HG03571 (cell line): Measurements from ENCODE around the gene OR13J1.
"Not testable (repeated sequence)": the region's sequence is repeated elsewhere in the genome, so short reads cannot be mapped to it uniquely, and the experiment has no call there.

Experiments used
- ATAC-seq: cut with Tn5 transposase; IDR thresholded peaks from one replicate; pipeline ENCODE4 v1.9.1; 2021; ENCODE audit not compliant: unreplicated experiment

OR13J1 gene, protein sequence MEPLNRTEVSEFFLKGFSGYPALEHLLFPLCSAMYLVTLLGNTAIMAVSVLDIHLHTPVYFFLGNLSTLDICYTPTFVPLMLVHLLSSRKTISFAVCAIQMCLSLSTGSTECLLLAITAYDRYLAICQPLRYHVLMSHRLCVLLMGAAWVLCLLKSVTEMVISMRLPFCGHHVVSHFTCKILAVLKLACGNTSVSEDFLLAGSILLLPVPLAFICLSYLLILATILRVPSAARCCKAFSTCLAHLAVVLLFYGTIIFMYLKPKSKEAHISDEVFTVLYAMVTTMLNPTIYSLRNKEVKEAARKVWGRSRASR

DNA sequence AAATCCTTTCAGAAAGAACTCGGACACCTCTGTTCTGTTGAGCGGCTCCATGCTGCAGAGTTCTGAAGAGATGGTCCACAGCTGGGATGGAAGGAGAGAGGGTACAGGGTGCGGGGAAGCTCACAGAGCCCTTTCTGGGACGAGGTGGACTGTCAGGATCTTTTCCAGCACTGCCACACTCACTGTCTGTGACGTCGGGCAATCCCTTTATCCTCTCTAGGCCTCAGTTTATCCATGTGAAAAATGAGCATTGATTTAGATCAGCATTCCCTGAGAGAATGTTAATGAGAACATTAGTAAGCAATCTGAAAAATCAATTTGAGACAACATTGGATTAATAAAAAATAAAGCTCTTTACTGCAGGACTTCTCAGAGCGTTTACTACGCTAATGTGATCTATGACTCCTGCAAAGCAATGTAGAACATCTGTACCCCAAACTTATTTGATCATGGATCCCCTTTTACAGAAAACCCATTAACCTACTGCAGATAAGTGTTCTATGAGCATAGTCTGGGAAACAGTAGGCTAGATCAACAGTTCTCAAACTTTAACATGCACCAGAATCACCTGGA is at the start of gene OR13J1:
TSS of gene OR13J1 (minus strand) at position 51 of the 573 bp plus-strand sequence. CDS start at position 51, 0 bp downstream.
- no peak for ATAC-seq

DNA sequence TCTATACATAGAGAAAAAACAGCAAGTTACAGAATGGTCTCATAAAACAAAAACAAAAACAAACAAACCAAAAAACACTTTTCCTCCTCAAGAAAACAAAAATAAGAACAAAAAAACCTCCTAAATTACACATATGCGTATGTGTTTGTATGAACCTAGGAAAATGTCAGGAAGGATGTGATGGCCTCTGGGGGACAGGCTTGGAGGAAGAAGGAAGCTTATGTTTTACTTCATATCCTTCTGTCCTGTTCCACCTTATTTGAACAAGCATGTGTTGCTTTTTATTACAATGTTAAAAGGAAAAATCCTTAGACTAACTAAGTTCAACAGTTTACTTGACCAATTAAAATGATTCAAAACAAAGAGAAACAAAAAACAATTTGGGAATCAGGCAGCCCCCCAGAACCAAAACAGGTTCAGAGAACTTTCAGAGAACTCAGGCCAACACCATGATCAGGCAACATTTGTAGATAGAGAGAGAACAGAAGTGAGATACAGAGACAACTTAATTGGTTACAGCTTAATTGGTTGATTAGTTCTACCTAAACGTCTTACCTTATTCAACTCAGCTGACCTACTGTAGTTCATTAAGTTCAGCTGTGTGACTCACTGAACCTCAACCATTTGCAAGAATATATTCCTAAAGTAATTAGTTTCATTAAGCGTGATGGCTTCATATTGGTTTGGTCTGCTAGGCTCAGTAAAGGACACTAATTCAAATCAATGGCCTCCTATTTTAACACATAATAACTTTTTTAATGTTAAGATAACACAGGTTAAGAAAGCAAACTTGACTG is 49.2 kb upstream of the OR13J1 start:
- ATAC-seq, result no peak

DNA sequence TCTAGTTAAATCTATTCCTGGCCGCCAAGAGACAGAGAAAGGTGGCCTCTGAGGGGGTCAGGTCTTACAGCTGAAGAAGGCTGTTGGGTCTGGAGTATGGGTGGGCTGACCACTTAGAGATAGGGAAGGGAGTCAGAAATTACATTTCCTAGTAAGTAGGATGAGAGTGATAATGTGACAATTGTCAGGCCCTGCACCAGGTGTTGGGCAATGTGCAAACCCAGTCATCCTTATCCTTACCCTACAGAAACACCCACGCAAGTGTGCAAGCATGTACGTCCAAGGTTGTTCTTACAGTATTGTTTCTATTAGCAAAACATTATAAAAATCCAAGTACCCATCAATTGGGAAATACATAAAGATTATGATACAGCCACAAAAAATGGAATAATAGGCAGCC is 48.6 kb upstream of the OR13J1 start:
- no peak for ATAC-seq

DNA sequence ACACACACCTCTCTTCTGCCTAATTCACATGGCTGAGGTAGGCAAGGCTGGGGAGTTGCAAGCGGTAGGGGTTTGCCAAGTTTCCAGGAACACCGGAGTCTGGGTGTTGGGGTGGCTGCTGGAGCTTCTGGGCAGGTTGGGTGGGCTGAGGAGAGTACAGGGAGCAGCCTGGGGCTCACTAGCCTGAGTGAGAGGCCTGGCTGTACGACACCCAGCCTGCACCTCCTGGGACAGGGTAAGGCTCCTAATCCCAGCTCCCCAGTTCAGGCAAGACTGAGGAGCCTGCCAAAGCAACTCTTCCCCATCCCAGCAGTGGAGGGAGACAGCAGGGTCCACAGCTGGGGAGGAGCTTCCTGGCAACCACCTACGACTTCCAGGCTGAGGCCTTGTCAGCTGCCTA is 47.1 kb upstream of the OR13J1 start:
- no peak for ATAC-seq

DNA sequence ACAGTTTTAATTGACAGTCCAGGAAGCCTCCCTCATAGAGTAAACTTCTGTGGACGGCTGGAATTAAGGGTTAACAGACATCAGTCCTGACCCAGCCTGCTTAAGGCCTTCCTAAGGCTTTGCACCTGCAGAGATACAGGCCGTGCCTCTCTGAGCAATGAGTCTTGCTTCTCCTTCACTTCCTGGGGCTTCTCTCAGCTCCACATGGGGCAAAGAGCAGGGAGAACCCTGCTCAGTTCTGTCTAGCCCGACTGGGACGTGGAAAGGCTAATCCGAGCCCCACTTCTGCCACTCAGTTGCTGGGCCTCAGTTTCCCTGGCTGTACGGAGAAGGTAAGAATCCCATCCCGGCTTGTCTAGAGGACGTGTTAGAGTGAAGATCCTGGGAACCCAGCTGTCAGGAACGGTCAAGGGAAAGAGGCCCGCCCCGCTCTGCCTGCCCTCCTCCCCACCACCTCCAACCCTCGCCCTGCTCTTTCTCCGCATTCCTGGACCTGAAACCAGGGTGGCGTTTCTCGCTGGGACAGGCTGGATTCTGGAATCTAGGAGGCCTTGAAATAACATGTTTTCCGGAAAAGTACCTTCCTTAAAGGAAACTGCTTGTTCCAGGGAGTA is 45.6 kb upstream of the OR13J1 start:
- no peak for ATAC-seq

DNA sequence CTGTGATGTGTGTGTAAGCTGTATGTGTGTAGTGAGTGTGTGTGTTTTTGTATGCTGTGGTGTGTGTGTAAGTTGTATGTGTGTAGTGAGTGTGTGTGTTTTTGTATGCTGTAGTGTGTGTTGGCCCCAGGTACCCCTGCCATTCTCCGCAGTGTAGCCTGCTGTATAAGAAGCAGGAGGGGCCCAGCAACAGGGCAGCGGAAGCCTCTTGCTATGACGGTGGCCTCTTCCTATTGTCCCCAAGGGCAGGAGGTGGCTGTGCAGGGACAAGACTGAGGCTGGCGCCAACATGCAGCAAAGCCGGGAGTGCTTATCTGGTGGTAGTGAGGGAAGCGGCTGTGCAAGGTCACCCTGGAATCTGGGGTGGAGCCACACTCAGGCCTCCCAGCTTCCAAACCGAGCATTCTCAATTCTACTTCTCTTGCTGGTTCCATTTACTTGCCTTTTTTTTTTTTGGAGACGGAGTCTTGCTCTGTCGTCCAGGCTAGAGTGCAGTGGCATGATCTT is 44.2 kb upstream of the OR13J1 start:
- ATAC-seq, result no peak

DNA sequence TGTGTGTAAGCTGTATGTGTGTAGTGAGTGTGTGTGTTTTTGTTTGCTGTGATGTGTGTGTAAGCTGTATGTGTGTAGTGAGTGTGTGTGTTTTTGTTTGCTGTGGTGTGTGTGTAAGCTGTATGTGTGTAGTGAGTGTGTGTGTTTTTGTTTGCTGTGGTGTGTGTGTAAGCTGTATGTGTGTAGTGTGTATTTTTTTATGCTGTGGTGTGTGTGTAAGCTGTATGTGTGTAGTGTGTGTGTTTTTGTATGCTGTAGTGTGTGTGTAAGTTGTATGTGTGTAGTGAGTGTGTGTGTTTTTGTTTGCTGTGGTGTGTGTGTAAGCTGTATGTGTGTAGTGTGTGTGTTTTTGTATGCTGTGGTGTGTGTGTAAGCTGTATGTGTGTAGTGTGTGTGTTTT is 43.2 kb upstream of the OR13J1 start:
- ATAC-seq, result not testable (repeated sequence)

DNA sequence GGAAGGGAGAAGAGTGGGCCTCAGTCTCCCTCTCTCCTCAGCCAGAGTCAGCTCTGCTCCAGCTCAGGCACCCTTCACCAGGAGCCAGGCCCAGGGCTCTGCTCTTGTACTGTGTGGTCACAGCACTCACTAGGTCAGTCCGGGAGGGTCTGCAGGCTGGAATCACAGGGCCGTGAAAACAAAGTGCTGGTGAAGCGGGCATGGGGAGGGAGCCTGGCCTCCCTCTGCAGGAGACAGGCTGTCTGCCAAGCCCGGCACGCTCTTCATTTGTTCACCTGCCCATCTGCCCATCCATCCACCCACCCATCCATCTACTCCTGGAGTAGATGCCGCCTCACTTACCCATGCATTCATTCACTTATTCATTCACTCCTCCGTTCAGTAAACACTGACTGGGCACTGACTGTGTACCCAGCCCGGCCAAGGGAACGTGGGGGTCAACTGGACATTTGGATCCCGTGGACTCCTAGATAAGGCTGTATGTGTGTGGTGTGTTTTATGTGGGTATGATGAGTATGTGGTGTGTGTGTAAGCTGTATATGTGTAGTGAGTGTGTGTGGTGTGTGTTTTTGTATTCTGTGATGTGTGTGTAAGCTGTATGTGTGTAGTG is 42.7 kb upstream of the OR13J1 start:
- ATAC-seq, result no peak

DNA sequence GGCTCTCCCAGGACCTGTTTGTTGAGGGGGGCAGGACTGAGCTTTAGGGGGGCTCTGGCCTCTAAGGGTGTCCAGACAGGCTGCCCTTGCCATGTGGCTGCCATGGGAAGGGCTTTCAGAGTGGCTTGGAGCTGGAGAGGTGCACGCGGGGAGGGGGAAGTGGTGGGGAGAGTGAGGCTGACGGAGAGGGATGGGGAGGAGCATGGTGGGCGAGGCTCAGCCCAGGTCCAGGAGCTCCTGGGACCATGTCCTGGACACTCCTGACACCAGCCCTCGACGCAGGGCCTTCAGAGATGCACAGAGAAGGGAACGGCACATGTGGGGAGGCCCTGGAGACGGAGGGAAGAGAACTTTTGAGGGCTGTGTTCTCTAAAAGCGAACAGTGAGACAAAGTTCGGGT is 41.5 kb upstream of the OR13J1 start:
- no peak for ATAC-seq

DNA sequence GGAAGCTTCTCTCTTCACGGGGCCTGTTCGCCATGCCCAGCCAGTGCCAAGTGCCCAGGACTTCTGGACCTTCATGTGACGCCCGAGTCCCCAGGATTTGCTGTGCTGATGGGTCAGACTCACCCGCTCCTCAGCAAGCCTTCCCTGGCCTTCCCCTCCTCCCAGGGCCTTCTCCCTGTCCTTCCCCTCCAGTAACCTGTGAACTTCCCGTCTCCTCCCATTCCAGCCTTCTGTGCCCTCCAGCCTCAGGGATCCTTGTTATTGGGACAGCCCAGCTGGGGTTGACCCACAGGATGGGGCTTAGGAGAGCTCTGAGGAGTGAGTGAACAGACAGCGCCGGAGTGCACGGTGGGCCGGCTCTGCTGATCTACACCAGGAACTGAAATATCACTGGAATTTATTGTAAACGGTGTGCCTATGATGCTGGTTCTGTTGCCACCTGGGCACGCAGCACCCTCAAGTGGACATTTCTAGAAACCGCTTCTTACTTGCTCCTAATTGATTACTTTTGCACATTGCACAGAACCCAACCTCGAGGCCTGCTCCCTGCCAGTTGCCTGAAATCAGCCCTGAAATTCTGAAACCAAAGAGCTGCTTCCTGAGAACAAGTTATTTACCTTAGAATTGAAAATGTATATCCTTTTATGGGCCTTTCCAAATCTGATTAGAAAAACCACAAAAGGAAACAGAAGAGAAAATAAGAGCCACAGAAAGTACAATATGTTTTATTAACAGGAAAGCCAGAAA is 40.6 kb upstream of the OR13J1 start:
- no peak for ATAC-seq

DNA sequence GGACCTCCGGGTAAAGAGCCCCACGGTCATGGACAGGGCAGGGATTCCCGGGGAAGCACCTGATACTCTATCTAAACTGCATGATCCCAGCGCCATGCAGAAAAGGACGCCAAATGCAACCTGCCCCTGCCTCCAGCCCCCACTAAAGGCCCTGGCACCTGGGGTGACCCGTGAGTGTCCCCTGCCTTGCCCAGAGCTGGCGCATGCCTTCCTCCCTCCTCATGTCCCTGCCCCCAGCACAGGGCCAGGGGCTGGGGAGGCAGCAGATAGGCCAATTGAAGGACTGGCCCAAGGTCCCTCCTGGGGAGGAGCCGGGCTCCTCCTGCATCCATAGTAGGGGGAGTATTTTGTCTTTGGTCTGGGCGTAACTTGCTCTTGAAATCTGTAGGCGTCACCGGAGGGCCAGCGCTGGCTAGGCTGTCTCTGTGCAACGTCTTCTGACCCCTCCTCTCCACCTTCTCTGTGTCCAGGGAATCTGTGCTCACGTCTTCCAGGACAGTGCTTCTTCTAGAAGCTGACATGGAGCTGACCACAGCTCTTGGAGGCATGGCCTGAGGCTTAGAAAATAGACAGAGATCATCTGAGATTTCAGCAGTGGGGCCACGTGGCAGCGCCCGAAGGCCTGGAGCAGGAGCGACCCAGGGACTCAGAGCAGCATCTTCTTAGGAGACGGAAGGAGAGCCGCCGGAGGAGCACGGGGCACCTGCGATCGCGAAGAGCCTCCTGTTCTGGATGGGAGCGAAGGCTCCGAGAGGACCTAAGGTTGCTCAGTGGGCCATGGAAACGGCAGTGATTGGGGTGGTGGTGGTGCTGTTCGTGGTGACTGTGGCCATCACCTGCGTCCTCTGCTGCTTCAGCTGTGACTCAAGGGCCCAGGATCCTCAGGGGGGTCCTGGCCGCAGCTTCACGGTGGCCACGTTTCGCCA is 39.7 kb upstream of the OR13J1 start:
- ATAC-seq, result no peak

DNA sequence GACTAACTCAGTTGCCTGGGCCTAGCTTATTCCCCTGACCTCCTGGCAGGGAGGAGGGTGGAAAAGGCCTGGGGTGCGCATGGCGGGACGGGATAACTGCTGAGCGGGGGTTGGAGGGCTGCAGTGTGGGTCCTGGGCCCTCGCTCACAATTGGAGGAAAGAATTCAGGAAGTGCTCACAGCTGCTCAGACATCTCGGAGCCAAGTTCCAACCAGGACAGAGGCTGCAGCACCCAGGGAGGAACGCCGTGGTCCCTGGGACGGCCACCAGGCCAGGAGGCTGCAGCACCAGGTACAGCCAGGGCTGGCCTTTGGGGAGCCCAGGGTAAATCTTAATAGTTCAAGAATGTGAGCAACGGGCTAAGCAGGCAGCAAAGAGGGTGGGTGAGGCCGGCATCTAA is 39.1 kb upstream of the OR13J1 start, which contains the start of gene SPAAR:
TSS of gene SPAAR (plus strand) at position 217 of the 400 bp plus-strand sequence. CDS start 974 bp downstream, outside the sequence.
- no peak for ATAC-seq

DNA sequence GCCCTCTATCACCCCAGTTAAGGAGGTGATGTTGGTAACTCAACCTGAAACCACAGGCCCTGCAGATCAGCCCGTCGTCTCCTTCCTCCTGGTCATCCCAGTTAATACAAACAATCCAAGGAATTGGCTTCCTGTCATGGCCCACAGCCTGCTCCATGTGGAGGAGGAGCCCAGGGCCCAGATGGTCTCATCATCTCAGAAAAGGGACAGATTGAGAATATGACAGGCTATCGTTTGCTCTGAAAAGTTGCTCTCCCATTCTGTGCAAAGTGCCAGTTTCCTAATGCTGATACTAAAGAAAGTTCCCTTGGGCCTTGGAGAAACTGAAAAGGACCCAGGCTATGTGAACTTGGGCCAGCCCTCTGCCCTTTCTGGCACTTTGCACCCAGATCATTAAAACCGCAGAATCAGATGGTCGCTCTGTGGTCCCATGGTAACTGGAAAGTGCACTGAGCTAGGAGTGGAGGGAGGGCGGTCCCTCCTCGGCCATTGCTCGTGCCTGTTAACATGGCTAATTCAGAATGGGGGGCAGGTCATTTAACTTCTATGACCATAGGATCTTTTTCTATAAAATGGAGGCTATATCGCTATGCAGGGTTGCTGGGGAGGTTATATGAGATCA is 38.4 kb upstream of the OR13J1 start:
- no peak for ATAC-seq

DNA sequence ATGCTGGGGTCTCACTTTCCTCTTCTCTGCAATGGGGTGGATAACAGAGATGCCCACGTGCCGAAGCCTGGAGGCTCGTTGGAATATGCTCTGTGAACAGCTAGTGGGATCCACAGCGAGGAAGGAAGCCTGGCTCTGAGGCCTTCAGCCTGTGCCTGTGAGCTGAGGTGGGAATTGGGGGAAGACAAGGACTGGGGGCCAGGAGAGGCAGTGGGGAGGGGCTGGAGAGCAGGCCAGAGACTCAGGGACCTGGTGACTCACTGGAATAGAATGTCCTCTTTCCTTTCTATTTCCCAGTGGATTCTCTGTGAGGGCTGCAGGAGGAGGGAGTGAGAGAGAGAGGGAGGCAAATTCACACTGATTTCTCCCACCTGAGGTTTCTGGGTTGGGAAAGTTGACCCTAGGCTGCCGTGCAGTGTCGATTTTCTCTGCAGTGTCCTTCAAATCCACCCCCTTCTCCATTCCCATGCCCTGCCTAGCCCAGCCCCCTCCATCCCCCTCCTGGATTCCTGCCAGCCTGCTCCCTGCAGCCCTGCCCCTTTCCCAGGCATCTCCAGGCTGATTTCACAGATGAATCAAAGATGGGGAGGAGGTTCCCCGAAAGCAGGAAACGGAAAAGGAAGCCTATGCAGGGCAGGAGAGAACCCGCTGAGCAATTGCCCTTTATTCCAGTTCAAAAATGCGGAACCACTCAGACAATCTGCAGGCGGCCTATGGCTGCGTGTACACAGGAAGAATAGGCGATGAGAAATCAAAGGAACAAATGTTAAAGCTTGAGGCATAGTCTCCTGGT is 37.7 kb upstream of the OR13J1 start:
- ATAC-seq, result no peak

DNA sequence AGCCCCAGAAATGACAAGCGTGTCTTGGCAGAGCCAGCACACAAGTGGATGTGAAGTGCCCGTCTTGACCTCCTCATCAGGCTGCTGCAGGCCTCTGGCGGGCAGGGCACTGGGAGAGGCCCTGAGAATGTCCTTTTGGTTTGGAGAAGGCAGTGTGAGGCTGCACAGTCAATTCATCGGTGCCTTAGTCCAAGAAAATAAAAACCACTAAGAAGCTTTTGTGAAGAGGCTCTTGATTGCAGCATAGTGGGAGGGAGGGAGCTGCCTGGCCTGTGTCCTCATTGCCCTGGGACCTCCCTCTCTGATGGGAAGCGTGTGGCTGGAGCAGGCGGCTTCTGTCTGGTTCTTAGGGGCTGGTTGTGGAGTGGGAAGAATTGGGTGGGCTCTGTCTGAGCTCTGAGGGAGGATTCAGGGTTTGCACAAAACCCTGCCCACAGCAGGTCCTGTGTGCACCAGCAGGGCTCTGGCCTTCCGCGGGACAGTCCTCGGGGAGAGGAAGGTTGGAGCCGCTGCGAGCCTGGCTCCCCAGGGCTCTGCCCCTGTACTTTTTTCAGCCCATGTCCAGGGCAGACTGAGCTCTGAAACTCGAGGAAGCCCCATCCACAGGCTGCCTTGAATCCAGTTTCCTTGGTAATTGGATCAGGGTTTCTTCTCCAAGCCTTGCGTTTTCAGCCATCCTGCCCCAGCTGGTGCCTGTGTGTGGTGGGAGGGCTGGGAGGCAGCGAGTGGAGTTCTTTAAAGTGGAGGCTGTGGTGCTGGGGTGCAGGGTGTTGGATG is 36.9 kb upstream of the OR13J1 start:
- no peak for ATAC-seq

DNA sequence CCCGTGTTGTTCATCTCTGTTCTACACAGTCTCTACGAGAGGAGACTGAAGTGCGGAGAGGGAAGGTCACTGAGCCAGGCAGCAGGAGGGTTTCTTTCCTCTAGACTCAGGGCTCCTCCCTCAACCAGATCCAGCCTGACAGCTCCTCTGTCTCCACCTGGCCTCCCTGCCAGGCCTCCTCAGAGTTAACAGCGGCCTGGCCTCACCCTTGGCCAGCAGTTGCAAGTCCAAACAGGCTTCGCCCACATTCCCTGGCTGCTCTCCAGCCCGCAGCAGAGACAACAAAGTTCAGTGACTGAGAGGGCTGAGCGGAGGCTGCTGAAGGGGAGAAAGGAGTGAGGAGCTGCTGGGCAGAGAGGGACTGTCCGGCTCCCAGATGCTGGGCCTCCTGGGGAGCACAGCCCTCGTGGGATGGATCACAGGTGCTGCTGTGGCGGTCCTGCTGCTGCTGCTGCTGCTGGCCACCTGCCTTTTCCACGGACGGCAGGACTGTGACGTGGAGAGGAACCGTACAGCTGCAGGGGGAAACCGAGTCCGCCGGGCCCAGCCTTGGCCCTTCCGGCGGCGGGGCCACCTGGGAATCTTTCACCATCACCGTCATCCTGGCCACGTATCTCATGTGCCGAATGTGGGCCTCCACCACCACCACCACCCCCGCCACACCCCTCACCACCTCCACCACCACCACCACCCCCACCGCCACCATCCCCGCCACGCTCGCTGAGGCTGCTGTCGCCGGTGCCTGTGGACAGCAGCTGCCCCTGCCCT is 35.9 kb upstream of the OR13J1 start, which contains the start of gene HRCT1:
TSS of gene HRCT1 (plus strand) at position 291 of the 768 bp plus-strand sequence. CDS start at position 377, 86 bp downstream.
- ATAC-seq, result no peak
